OCI-LY3 (cell line): ENCODE data around the gene ZNF423.

Experiments
- H2AFZ ChIP-seq: fragments of 200-600, 300-600 bp; shearing (Covaris generic); 2 replicates; pipeline ENCODE4 v1.6.0; 2014; ENCODE audit warnings: antibody characterized with exemption, low read depth, low read length
- H3K27ac ChIP-seq: fragments of 200-600, 300-600 bp; sonication (generic); 2 replicates; pipeline ENCODE4 v1.5.1; 2014; ENCODE audit warnings: mild to moderate bottlenecking, low read length, moderate library complexity, mixed read lengths
- H3K27me3 ChIP-seq: fragments of 200-600, 300-600 bp; sonication (generic); 2 replicates; pipeline ENCODE4 v1.6.1; 2014; ENCODE audit warnings: low read depth, low read length, mixed read lengths
- H3K36me3 ChIP-seq: fragments of 200-600, 300-600 bp; sonication (generic); replicated peaks from 2 replicates; pipeline ENCODE3; 2014; ENCODE audit warnings: low read depth, low read length, mixed read lengths
- H3K4me1 ChIP-seq: fragments of 300-600, 200-600 bp; sonication (generic); 2 replicates; pipeline ENCODE4 v1.6.1; 2014; ENCODE audit warnings: low read length, mixed read lengths
- H3K4me2 ChIP-seq: fragments of 200-600, 300-600 bp; sonication (generic); 2 replicates; pipeline ENCODE4 v1.6.1; 2014; ENCODE audit warnings: low read length, mixed read lengths
- H3K4me3 ChIP-seq: fragments of 300-600, 200-600 bp; sonication (generic); 2 replicates; pipeline ENCODE4 v1.5.1; 2014; ENCODE audit warnings: antibody characterized with exemption, mild to moderate bottlenecking, low read length, moderate library complexity
- H3K79me2 ChIP-seq: fragments of 300-600, 200-600 bp; shearing (Covaris generic); 2 replicates; pipeline ENCODE4 v1.6.1; 2014; ENCODE audit warnings: mild to moderate bottlenecking, low read length, mixed read lengths
- H3K9ac ChIP-seq: fragments of 300-600, 200-600 bp; shearing (Covaris generic); 2 replicates; pipeline ENCODE4 v1.6.0; 2014; ENCODE audit warnings: mild to moderate bottlenecking, low read length, moderate library complexity
- H3K9me3 ChIP-seq: fragments of 200-600, 300-600 bp; shearing (Covaris generic); 2 replicates; pipeline ENCODE4 v1.6.1; 2014; ENCODE audit warnings: low read length, mixed read lengths; ENCODE audit not compliant: insufficient read depth
- H4K20me1 ChIP-seq: fragments of 200-600, 300-600 bp; sonication (generic); 2 replicates; pipeline ENCODE4 v1.6.1; 2016; ENCODE audit warnings: low read length, mixed read lengths; ENCODE audit not compliant: insufficient read depth
- EZH2phosphoT487 ChIP-seq: fragments of 200-600 bp; shearing (Covaris generic); IDR thresholded peaks from 2 replicates; pipeline ENCODE4 v1.6.1; 2018; ENCODE audit warnings: antibody characterized with exemption, mixed run types, low read depth
- TF ChIP-seq, protein P1 (sequence below): fragments of 200-600, 300-600 bp; sonication (generic); IDR thresholded peaks from 2 replicates; pipeline ENCODE4 v1.5.1; 2014; ENCODE audit warnings: antibody characterized with exemption, low read length, low read depth

Gene ZNF423

GRCh38 chr16:49775018-49775417, 80.9 kb downstream of the ZNF423 start:
- Histone ChIP-seq H3K9me3 (no peaks in the 10 kb centered on the region), H3K9ac (no peak overlapping the region), H3K27me3 (no peaks in the 10 kb centered on the region), H3K36me3 (no peaks in the 10 kb centered on the region), H3K79me2 (no peaks in the 10 kb centered on the region), H3K4me3 (no peak overlapping the region), H3K27ac (no peak overlapping the region), H3K4me1 (no peaks in the 10 kb centered on the region), H4K20me1 (no peaks in the 10 kb centered on the region), H3K4me2 (no peak overlapping the region), H2AFZ (no peak overlapping the region)
- TF ChIP-seq, protein P1, sequence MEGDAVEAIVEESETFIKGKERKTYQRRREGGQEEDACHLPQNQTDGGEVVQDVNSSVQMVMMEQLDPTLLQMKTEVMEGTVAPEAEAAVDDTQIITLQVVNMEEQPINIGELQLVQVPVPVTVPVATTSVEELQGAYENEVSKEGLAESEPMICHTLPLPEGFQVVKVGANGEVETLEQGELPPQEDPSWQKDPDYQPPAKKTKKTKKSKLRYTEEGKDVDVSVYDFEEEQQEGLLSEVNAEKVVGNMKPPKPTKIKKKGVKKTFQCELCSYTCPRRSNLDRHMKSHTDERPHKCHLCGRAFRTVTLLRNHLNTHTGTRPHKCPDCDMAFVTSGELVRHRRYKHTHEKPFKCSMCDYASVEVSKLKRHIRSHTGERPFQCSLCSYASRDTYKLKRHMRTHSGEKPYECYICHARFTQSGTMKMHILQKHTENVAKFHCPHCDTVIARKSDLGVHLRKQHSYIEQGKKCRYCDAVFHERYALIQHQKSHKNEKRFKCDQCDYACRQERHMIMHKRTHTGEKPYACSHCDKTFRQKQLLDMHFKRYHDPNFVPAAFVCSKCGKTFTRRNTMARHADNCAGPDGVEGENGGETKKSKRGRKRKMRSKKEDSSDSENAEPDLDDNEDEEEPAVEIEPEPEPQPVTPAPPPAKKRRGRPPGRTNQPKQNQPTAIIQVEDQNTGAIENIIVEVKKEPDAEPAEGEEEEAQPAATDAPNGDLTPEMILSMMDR: no peak
- TF ChIP-seq EZH2phosphoT487: no peak

GRCh38 chr16:49773534-49774475, 82.1 kb downstream of the ZNF423 start:
- H3K4me2 ChIP-seq: no peak overlapping the region
- H3K4me1 ChIP-seq: no peaks in the 10 kb centered on the region
- H3K79me2 ChIP-seq: no peaks in the 10 kb centered on the region
- H3K9ac ChIP-seq: no peak overlapping the region
- no peak overlapping the region for H2AFZ ChIP-seq
- H3K36me3 ChIP-seq: no peaks in the 10 kb centered on the region
- no peak overlapping the region for H3K27ac ChIP-seq
- no peaks in the 10 kb centered on the region for H4K20me1 ChIP-seq
- no peak overlapping the region for H3K4me3 ChIP-seq
- TF ChIP-seq, protein P1: no peak
- no peaks in the 10 kb centered on the region for H3K9me3 ChIP-seq
- H3K27me3 ChIP-seq: no peaks in the 10 kb centered on the region

- no peaks in the 10 kb centered on the region for H3K9me3 ChIP-seq
- H3K4me1 ChIP-seq: no peaks in the 10 kb centered on the region
- no peak overlapping the region for H2AFZ ChIP-seq
- no peak overlapping the region for H3K4me2 ChIP-seq
- no peaks in the 10 kb centered on the region for H3K27me3 ChIP-seq
- no peaks in the 10 kb centered on the region for H3K36me3 ChIP-seq
- H3K4me3 ChIP-seq: no peak overlapping the region
- TF ChIP-seq, protein P1: no peak
- no peak for TF ChIP-seq EZH2phosphoT487
- H3K27ac ChIP-seq: no peak overlapping the region
- H3K9ac ChIP-seq: no peak overlapping the region
- H3K79me2 ChIP-seq: no peaks in the 10 kb centered on the region
- H4K20me1 ChIP-seq: no peaks in the 10 kb centered on the region
Measured at GRCh38 chr16:49767998-49768397, 87.9 kb downstream of the ZNF423 start.

- Histone ChIP-seq H3K9me3 (no peaks in the 10 kb centered on the region), H3K4me2 (no peak overlapping the region), H3K4me1 (no peaks in the 10 kb centered on the region), H3K36me3 (no peaks in the 10 kb centered on the region), H3K27me3 (no peaks in the 10 kb centered on the region), H3K9ac (no peak overlapping the region), H3K27ac (no peak overlapping the region), H4K20me1 (no peaks in the 10 kb centered on the region), H3K79me2 (no peaks in the 10 kb centered on the region), H2AFZ (no peak overlapping the region), H3K4me3 (no peak overlapping the region)
- TF ChIP-seq EZH2phosphoT487: no peak
- TF ChIP-seq, protein P1: no peak
Measured at GRCh38 chr16:49767414-49767813, 88.5 kb downstream of the ZNF423 start.
